BLaER1 (cell line): ENCODE data around the gene TADA3.
A peak's percentile ranks its signal among the peaks of the same experiment; 100 is the strongest.

Source experiments
- H3K27ac ChIP-seq: shearing (Covaris generic); formaldehyde crosslinking; 2 replicates; pipeline ENCODE4 v1.8.1; 2022
- H3K27me3 ChIP-seq: shearing (Covaris generic); formaldehyde crosslinking; 2 replicates; pipeline ENCODE4 v1.8.1; 2022
- H3K36me3 ChIP-seq: shearing (Covaris generic); formaldehyde crosslinking; 2 replicates; pipeline ENCODE4 v1.8.1; 2022
- H3K4me1 ChIP-seq: shearing (Covaris generic); formaldehyde crosslinking; 2 replicates; pipeline ENCODE4 v1.8.1; 2022
- H3K4me2 ChIP-seq: shearing (Covaris generic); formaldehyde crosslinking; 2 replicates; pipeline ENCODE4 v1.8.1; 2022
- H3K4me3 ChIP-seq: shearing (Covaris generic); formaldehyde crosslinking; 2 replicates; pipeline ENCODE4 v1.8.1; 2022
- H3K9ac ChIP-seq: shearing (Covaris generic); formaldehyde crosslinking; 2 replicates; pipeline ENCODE4 v1.8.1; 2022
- H3K9me3 ChIP-seq: shearing (Covaris generic); formaldehyde crosslinking; 2 replicates; pipeline ENCODE4 v1.8.1; 2022
- H4K20me1 ChIP-seq: shearing (Covaris generic); formaldehyde crosslinking; 2 replicates; pipeline ENCODE4 v1.8.1; 2022
- Cebpa-rat ChIP-seq: shearing (Covaris generic); IDR thresholded peaks from 2 replicates; pipeline ENCODE4 v1.8.1; 2022

Gene TADA3

GRCh38 chr3:9742560-9742959 lies 49.7 kb downstream of the TADA3 start:
- Histone ChIP-seq H3K4me3 (no peak overlapping the region), H3K27ac (no peak overlapping the region), H3K4me2 (no peak overlapping the region), H4K20me1 (peaks cover 99% of the 10 kb centered on the region), H3K9me3 (no peaks in the 10 kb centered on the region), H3K27me3 (no peaks in the 10 kb centered on the region), H3K36me3 (peaks cover 100% of the 10 kb centered on the region), H3K9ac (no peak overlapping the region), H3K4me1 (peaks cover 28% of the 10 kb centered on the region)
- no peak for TF ChIP-seq Cebpa-rat

GRCh38 chr3:9739181-9739580 lies 53.1 kb downstream of the TADA3 start:
- peaks cover 100% of the 10 kb centered on the region for H4K20me1 ChIP-seq
- no peak overlapping the region for H3K4me2 ChIP-seq
- H3K4me1 ChIP-seq = 0 out of 2 replicates have a peak, but pooled peaks cover 6% of the 10 kb centered on the region
- no peak overlapping the region for H3K27ac ChIP-seq
- H3K4me3 ChIP-seq = no peak overlapping the region
- no peaks in the 10 kb centered on the region for H3K27me3 ChIP-seq
- no peak overlapping the region for H3K9ac ChIP-seq
- no peak for TF ChIP-seq Cebpa-rat
- no peaks in the 10 kb centered on the region for H3K9me3 ChIP-seq
- peaks cover 100% of the 10 kb centered on the region for H3K36me3 ChIP-seq

DNA sequence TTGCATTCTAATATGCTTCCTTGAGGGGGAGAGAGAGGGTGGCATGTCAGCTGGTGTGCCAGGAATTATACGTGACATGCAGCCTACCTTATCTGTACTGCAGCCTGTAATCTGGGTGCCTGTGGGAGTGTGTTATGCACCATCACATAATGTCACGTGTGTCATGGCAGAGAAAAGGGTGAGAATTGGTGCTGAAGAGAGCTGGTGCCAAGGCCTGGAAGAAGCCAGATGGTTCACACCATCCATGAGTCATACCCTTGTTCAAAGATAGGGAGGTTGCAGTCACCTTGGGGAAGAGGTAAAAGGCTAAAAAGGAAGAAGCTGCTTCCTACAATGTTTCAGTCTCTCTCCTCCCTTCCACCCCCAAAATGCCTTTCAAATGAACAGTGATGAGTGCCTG lies 55.4 kb downstream of the TADA3 start:
- H4K20me1 ChIP-seq = peaks cover 100% of the 10 kb centered on the region
- no peaks in the 10 kb centered on the region for H3K27me3 ChIP-seq

GRCh38 chr3:9732740-9733115 lies 59.5 kb downstream of the TADA3 start:
- Histone ChIP-seq H3K4me3 (peak overlapping the region; percentile 99), H3K27me3 (no peaks in the 10 kb centered on the region), H3K36me3 (peaks cover 48% of the 10 kb centered on the region), H3K9me3 (no peaks in the 10 kb centered on the region), H3K9ac (peak overlapping the region; percentile 100), H3K4me2 (peak overlapping the region; percentile 87), H3K27ac (peak overlapping the region; percentile 100), H3K4me1 (peaks cover 30% of the 10 kb centered on the region), H4K20me1 (peaks cover 61% of the 10 kb centered on the region)
- no peak for TF ChIP-seq Cebpa-rat

More for the DNA sequence above, 55.4 kb downstream of the TADA3 start:
- no peaks in the 10 kb centered on the region for H3K9me3 ChIP-seq
- TF ChIP-seq Cebpa-rat = no peak
- peaks cover 89% of the 10 kb centered on the region for H3K36me3 ChIP-seq
- H3K4me1 ChIP-seq = peaks cover 22% of the 10 kb centered on the region
- H3K27ac ChIP-seq = no peak overlapping the region
- no peak overlapping the region for H3K9ac ChIP-seq
- no peak overlapping the region for H3K4me3 ChIP-seq
- H3K4me2 ChIP-seq = no peak overlapping the region

DNA sequence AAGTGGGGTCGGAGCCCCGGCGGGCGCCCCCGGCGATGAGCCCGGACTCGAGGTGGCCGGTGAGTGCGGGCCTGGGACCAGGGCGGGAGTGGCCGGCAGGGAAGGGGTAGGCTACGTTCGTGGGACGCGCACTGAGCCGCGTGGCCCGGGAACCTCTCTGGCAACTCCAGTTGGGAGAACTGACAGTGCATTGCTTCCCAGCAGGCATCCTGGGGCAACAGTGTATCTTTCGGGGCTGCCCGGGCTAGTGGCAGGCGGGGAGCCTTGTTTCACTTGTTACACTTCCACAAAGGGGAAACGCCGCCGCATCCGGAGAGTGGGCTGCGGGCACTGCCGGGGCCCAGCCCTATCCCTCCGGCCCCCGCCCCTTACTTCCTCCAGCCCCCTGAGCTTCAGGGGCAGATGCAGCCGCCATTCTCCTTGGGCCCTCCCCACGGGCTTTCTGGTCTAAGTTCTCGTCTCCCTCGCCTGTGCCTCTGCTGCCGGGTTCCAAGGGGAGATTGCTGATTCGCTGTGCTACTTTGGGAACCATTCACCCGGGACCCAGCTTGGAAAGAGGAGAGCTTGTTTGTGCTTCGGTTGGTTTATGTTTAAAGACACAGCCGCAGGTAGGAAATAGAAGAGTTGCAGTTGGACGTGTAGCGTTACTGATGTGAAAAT lies 60.1 kb downstream of the TADA3 start:
- TF ChIP-seq Cebpa-rat = no peak
- H3K36me3 ChIP-seq = peaks cover 43% of the 10 kb centered on the region
- peak overlapping the region; percentile 100 for H3K27ac ChIP-seq
- H3K4me1 ChIP-seq = peaks cover 36% of the 10 kb centered on the region
- peaks cover 55% of the 10 kb centered on the region for H4K20me1 ChIP-seq
- H3K9me3 ChIP-seq = no peaks in the 10 kb centered on the region
- H3K9ac ChIP-seq = peak overlapping the region; percentile 100
- H3K4me3 ChIP-seq = peak overlapping the region; percentile 99
- peak overlapping the region; percentile 87 for H3K4me2 ChIP-seq
- no peaks in the 10 kb centered on the region for H3K27me3 ChIP-seq

- Histone ChIP-seq H3K36me3 (peaks cover 35% of the 10 kb centered on the region), H3K4me3 (peak within 1 kb of the TSS; percentile 99), H3K4me1 (peaks cover 43% of the 10 kb centered on the region), H3K4me2 (peak within 1 kb of the TSS; percentile 87), H3K9me3 (no peaks in the 10 kb centered on the region), H3K9ac (peak within 1 kb of the TSS; percentile 100), H3K27ac (peak within 1 kb of the TSS; percentile 100), H3K27me3 (no peaks in the 10 kb centered on the region), H4K20me1 (peaks cover 48% of the 10 kb centered on the region)
- TF ChIP-seq Cebpa-rat = no peak
These were observed 60.8 kb downstream of the TADA3 start, which contains the start of gene BRPF1 for GRCh38 chr3:9731206-9732079. BRPF1 (plus strand) TSS chr3:9731735; CDS start chr3:9734141, 2,406 bp downstream.

- Histone ChIP-seq H3K4me1 (peaks cover 50% of the 10 kb centered on the region), H3K4me2 (peak overlapping the region; percentile 72), H4K20me1 (peaks cover 41% of the 10 kb centered on the region), H3K9ac (peak overlapping the region; percentile 72), H3K27me3 (no peaks in the 10 kb centered on the region), H3K4me3 (peak overlapping the region; percentile 99), H3K27ac (peak overlapping the region; percentile 57; the same call in 1 of the 2 replicates), H3K36me3 (peaks cover 28% of the 10 kb centered on the region), H3K9me3 (no peaks in the 10 kb centered on the region)
- no peak for TF ChIP-seq Cebpa-rat
These were observed 61.5 kb downstream of the TADA3 start for GRCh38 chr3:9730657-9731205.
